ENCODE data around the gene ZNF280B.

- TF ChIP-seq CTCF (IDR thresholded peaks at IDR 0.05) (no peak), ZNF396 (CRISPR knock-in tag; IDR thresholded peaks at IDR 0.05; ENCODE audit: borderline replicate concordance) (no peak), MAX (CRISPR knock-in tag; IDR thresholded peaks at IDR 0.05) (no peak), ELF4 (CRISPR knock-in tag; IDR thresholded peaks at IDR 0.05; ENCODE audit: low read depth) (no peak), NFE2L1 (CRISPR knock-in tag; IDR thresholded peaks at IDR 0.05) (no peak), PRRX2 (CRISPR knock-in tag; IDR thresholded peaks at IDR 0.05) (no peak), ZSCAN18 (CRISPR knock-in tag; IDR thresholded peaks at IDR 0.05) (no peak)
These were observed 58.7 kb downstream of the ZNF280B start for GRCh38 chr22:22449819-22450218.

Data from WTC11 (cell line).